Fibroblast of villous mesenchyme (primary cell): ENCODE results near the gene JPH4. TPM values are rescaled to one million over a fixed set of nuclear protein-coding genes. Genes with fewer than 3 reads are reported as not detected.

Experiments
- DNase-seq: peaks from one replicate; pipeline ENCODE4 v3.0.0-alpha.2; 2010; ENCODE audit warnings: low read depth
- H3K4me3 ChIP-seq: 2 replicates; pipeline ENCODE4 v1.5.1; 2011; ENCODE audit warnings: low read depth, mild to moderate bottlenecking, low read length
- CTCF ChIP-seq: IDR thresholded peaks from 2 replicates; pipeline ENCODE4 v1.5.1; 2012; ENCODE audit warnings: low read depth, mild to moderate bottlenecking, low read length; ENCODE audit not compliant: insufficient read depth
- total RNA-seq: library from RNA; depleted of rRNA; stranded (reverse); fragments of >200 nt; gene quantifications from 2 replicates; pipeline ENCODE4 v1.2.3, GENCODE V29; 2012

The JPH4 gene
- total RNA-seq, 1 donor, result not detected

GRCh38 chr14:23572524-23572828 is 6.1 kb downstream of the JPH4 start:
- no peak overlapping the region for H3K4me3 ChIP-seq
- DNase-seq, result no peak
- no peak for TF ChIP-seq CTCF

GRCh38 chr14:23571701-23572523 is 6.7 kb downstream of the JPH4 start:
- no peak for DNase-seq
- H3K4me3 ChIP-seq, result no peak overlapping the region
- TF ChIP-seq CTCF, result no peak

- TF ChIP-seq CTCF, result no peak
- H3K4me3 ChIP-seq, result no peak overlapping the region
- DNase-seq, result no peak
Observed at GRCh38 chr14:23570806-23571483, 7.6 kb downstream of the JPH4 start.

GRCh38 chr14:23569443-23570151 is 9.0 kb downstream of the JPH4 start:
- DNase-seq, result no peak
- no peak overlapping the region for H3K4me3 ChIP-seq
- TF ChIP-seq CTCF, result no peak

- peak; percentile 45 for TF ChIP-seq CTCF
- no peak overlapping the region for H3K4me3 ChIP-seq
- no peak for DNase-seq
Observed at GRCh38 chr14:23568600-23569331, 9.8 kb downstream of the JPH4 start.

- peak overlapping the region; percentile 75 for H3K4me3 ChIP-seq
- no peak for TF ChIP-seq CTCF
- DNase-seq, result no peak
Observed at GRCh38 chr14:23568021-23568599, 10.5 kb downstream of the JPH4 start.
